ENCODE results near the gene SPOCK2. TPM values are rescaled to one million over a fixed set of nuclear protein-coding genes. Genes with fewer than 3 reads are reported as not detected.

SPOCK2 gene
- total and polyA plus RNA-seq, 2 of the 13 experiments (the other 11 are each of a cell fraction or from before 2014, with no cell fraction given) = 8.6 to 30.6 TPM

- TF ChIP-seq, protein P1, sequence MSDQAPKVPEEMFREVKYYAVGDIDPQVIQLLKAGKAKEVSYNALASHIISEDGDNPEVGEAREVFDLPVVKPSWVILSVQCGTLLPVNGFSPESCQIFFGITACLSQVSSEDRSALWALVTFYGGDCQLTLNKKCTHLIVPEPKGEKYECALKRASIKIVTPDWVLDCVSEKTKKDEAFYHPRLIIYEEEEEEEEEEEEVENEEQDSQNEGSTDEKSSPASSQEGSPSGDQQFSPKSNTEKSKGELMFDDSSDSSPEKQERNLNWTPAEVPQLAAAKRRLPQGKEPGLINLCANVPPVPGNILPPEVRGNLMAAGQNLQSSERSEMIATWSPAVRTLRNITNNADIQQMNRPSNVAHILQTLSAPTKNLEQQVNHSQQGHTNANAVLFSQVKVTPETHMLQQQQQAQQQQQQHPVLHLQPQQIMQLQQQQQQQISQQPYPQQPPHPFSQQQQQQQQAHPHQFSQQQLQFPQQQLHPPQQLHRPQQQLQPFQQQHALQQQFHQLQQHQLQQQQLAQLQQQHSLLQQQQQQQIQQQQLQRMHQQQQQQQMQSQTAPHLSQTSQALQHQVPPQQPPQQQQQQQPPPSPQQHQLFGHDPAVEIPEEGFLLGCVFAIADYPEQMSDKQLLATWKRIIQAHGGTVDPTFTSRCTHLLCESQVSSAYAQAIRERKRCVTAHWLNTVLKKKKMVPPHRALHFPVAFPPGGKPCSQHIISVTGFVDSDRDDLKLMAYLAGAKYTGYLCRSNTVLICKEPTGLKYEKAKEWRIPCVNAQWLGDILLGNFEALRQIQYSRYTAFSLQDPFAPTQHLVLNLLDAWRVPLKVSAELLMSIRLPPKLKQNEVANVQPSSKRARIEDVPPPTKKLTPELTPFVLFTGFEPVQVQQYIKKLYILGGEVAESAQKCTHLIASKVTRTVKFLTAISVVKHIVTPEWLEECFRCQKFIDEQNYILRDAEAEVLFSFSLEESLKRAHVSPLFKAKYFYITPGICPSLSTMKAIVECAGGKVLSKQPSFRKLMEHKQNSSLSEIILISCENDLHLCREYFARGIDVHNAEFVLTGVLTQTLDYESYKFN (CRISPR knock-in tag; conservative IDR thresholded peaks at IDR 0.05) = no peak; the same call in 1 of the 2 replicates
- peak; percentile 46; the same call in 1 of the 2 replicates for TF ChIP-seq BCL6 (CRISPR knock-in tag; IDR thresholded peaks at IDR 0.05)
- TF ChIP-seq RBFOX2 (IDR thresholded peaks at IDR 0.05; ENCODE audit: low read depth, low read length) = no peak
- TF ChIP-seq ZNF318 (CRISPR knock-in tag; IDR thresholded peaks at IDR 0.05) = no peak
- TF ChIP-seq MBNL3 (CRISPR knock-in tag; conservative IDR thresholded peaks at IDR 0.05) = no peak
- no peak for TF ChIP-seq ASH2L (IDR thresholded peaks at IDR 0.05; ENCODE audit: insufficient read length, low read depth, low read length)
- TF ChIP-seq, protein P2, sequence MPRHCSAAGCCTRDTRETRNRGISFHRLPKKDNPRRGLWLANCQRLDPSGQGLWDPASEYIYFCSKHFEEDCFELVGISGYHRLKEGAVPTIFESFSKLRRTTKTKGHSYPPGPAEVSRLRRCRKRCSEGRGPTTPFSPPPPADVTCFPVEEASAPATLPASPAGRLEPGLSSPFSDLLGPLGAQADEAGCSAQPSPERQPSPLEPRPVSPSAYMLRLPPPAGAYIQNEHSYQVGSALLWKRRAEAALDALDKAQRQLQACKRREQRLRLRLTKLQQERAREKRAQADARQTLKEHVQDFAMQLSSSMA (CRISPR knock-in tag; IDR thresholded peaks at IDR 0.05) = no peak
- TF ChIP-seq KAT7 (CRISPR knock-in tag; IDR thresholded peaks at IDR 0.05; ENCODE audit: borderline replicate concordance) = no peak
- no peak for TF ChIP-seq ZNF10 (CRISPR knock-in tag; IDR thresholded peaks at IDR 0.05; ENCODE audit: borderline replicate concordance, low read depth)
- TF ChIP-seq KDM5B (CRISPR knock-in tag; IDR thresholded peaks at IDR 0.05; ENCODE audit: borderline replicate concordance) = no peak
- no peak for TF ChIP-seq DR1 (CRISPR knock-in tag; IDR thresholded peaks at IDR 0.05)
- TF ChIP-seq, protein P3, sequence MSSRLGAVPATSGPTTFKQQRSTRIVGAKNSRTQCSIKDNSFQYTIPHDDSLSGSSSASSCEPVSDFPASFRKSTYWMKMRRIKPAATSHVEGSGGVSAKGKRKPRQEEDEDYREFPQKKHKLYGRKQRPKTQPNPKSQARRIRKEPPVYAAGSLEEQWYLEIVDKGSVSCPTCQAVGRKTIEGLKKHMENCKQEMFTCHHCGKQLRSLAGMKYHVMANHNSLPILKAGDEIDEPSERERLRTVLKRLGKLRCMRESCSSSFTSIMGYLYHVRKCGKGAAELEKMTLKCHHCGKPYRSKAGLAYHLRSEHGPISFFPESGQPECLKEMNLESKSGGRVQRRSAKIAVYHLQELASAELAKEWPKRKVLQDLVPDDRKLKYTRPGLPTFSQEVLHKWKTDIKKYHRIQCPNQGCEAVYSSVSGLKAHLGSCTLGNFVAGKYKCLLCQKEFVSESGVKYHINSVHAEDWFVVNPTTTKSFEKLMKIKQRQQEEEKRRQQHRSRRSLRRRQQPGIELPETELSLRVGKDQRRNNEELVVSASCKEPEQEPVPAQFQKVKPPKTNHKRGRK (CRISPR knock-in tag; IDR thresholded peaks at IDR 0.05) = no peak
- no peak for TF ChIP-seq ATF3 (CRISPR knock-in tag; IDR thresholded peaks at IDR 0.05)
These were observed 9.3 kb upstream of the SPOCK2 start (continued) for GRCh38 chr10:72097448-72098300.

Data from HepG2 (cell line).